HG03521 (cell line): ENCODE data around the gene GFOD2.

Experiments used
- ATAC-seq: cut with Tn5 transposase; IDR thresholded peaks from one replicate; pipeline ENCODE4 v1.9.1; 2021; ENCODE audit warnings: mild to moderate bottlenecking, moderate library complexity; ENCODE audit not compliant: unreplicated experiment

The GFOD2 gene

DNA sequence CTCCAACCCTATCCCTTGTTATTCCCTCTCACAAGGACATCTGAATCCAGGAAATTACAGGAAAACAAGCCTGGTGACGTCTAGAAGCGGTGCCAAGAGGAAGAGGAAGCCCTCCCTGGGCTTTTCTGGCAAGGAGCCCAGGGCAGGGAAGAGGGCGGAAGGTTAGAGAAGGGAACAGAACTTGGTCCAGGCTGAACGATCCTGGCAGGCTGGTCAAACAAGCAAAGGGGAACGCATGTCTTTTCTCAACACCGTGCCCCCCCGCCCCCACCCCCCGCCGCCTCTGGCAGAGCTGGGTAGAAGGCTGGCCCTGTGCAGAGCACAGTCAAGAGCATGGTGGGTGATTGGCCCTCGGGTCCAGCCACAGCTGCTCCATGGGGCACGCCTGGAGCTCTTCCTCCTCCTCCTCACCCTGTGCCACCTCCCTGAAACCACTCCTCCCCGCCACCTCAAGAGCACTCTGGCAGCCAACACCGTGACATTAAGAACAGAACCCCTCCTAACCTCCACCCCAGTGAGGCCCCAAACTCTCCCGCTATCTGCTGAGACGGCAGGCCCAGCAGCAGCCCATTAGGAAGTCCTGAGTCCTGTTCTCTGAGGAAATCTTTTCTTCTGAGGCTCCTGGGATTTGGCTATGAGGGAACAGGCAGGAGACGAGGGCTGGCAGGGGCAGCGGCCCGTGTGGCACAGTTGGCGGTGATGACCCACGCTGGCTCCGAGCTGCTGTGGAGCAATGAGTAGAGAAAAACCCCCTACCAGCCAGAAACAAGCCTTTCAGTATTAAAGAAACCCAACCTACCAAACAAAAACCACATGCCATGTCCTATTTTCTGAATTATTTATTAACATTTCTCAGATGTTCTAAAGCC is 45.2 kb downstream of the GFOD2 start:
- no peak for ATAC-seq

DNA sequence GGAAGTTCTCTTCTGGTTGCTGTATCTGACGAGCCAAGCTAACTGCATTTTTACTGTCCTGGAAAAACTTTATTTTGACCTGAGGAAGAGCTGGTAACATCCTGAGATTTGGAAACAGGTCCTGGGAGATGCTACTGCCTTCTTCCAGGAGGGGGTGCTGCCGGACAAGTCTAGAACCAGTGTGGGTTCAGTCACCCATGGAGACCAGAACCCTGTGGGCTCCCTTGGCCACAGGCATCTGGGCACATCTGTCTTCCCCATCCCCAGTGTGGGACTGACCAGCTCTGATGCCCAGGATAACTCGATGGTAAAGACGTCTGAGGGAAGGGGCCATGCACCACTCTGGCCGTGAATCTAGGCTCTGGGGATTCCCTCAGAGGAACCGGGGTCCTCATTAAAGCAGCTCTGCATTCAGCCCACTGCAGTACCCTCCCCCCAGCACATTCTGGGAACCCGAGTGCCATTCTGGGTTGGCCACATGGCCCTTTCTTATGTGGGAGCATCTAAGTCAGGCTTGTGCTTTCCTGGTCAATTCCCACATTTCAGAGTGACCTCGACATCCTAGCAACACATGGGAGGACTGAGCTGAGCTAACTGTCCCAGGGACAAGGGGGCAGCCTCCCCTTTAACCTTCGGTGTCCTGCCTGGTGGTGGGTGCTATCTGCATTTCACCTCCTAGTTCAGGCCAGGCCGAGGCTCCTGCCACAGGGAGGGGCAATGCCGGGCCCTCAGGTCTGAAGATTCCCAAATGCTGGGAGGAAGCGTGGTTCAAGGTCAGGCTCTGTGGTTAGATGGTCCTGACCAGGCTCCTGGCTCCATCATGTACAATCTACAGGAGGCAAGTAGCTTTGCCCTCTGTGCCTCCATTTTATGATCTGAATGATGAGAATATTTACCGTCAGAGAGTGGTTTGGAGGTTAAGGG is 46.1 kb downstream of the GFOD2 start:
- ATAC-seq, result no peak

DNA sequence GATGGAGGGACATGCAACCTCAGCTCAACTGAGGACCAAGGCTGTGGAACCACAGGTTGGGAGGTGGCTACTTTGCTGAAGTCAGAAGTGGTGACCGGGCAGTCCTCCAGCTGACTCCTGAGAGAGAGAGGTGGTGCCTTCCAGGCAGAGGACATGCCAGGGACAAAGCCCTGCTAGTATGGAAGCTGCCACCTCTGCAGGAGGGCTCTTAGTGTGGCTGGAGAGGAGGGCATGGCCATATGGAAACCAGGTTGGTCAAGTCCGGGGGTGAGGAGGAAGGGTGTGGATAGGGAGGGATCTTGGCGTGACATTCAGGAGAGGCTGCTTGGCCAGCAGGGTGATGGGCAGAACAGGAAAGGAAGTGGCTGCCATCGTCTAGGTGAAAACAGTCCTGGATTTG is 46.8 kb downstream of the GFOD2 start:
- no peak for ATAC-seq

DNA sequence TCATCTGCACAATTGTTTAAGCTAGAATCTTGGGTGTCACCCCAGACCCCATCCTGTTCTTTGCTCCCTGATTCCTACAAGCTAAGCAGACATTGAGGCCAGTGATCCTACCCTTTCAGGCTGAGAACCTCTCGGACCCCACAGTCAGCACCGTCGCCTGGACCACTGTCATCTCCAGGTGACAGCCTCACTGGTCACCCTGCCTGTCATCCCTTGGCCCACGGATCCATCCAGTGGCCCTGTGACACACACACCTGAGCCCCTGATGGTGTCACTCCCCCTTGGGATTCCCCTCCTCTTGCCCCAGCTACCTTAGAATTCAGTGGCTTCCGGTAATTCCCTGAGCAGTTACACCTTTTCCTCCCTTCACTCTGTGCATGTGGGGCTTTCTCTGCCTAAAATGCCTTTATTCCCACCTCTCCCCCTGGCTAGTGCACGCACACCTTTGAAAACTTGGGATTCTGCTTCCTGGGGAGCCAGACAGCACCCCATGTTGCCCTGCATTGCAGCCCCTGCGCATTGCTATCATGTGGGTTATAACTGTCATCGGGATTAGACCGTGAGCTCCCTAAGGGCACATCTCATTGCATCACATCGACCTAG is 49.5 kb downstream of the GFOD2 start:
- no peak for ATAC-seq

DNA sequence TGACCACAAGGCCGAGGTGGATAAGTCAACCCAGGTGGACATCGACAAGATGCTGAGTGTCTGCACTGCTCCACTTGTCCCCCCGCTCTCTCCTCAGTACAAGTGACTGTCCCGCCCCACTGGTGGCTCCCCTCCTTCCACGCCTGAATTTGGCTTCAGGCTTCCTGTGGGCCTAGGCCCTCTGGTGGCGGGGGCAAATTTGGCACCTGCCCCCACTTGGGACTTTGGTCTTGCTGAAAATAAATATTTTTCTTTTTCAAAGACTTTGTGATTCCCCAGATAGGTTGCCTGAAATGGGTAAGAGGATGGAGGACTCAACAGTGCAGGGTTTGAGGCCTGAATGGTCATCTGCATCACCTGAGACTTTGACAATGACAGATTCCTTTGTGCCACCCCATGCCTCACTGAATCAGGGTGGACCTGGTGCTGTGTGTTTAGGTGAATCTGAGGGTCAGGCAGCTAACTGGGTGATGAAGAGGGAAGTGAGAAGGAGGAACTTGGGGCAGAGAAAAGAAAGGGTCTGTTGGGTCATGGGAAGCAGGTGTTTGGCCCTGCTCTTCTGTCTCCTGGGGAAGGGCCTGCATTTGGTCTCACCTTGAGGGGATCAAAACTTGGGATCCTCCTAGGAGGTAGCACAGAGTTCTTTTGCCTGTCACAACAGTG is 50.5 kb downstream of the GFOD2 start:
- ATAC-seq, result no peak

DNA sequence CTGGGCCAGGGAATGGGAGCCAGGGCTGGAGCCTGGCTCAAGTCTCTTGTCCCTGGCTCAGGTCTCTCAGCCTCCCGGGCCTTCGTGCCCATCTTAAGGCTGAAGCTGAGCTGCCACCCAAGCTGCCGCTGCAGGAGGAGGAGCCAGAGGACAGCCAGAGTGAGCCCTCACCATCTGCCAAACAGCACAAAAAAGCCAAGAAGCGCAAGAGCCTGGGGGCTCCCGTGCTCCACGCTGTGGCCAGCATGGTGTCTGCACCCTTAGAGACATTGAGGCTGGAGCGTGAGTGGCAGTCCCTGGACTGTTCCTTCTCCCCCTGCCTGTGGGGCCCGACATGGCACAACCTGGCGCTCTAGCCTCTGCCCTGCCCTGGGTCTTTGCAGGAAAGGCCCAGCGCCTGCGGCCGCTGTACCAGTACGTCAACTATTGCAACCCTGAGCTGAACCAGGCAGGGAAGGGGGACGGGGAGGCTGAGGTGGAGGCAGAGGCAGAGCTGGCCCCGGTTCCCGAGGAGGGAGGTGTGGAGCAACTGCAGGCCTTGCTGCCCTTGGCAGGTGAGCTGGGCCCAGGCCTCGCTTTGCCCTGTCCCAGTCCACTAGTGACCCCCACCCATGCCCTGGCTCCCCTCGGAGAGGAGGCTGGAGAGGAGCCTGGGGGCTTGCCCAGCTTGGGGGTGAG is 51.2 kb downstream of the GFOD2 start:
- ATAC-seq, result peak; percentile 53

DNA sequence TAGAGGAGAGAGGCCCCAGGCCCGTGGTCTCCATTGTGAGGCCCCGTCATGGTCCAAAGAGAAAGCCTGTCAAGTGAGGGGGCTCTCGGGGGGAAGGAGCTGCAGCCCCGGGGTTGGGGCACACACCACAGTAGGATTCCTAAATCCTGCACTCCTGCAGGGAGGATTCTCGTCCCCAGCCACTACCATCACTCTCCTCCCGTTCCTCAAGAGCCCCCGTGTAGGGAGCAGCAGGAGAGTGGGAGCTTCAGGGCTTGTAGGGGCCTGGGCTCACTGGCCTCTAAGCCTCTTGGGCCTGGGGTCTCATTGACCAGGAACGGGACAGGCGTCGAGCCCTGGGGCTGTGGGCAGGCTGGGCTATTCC is 51.7 kb downstream of the GFOD2 start:
- no peak for ATAC-seq

DNA sequence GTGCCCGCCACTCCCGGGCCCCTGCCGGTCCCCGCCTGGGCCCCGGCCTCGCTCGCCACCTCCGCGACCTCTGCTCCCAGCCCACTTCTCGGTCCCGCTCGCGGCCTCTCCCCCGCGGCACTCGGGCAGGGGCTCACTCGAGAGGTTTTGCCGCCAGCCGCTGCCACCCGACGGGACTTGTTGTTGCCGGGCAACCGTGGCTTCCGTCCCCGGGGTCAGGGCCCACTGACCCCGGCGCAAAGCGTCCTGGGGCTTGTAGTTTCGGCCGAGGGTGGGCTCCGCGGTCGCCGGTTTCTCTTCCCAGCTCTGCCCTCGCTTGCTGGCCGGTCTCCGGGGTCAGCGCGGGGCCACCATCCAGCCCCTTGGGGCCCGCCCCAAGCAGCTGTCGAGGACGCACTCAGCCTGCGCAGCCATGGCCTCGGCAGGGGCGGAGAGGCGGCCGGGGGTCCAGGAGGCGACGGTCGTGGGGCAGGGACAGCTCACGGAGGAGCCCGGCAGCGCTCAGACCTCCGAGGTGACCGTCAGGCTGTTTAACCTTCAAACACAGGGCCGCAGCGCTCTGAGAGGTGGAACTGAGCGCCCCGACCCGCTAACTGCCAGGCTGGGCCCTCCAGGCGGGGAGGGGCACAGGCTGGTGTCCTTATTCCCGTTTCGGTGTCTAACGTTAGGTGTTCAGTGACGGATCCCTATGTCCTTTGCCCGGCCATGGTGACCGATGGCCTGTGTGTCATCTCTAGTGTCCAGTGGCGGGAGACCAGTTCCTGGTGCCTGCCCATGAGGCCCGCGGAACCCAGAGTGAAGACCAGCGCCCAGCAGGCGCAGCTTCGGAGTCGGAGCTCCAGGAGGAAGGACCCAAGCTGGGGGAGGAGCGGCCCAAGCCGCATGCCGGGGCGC is 52.3 kb downstream of the GFOD2 start, which contains the start of the genes C16orf86 and ENKD1:
Gene C16orf86 (plus strand): TSS at position 256 of the 894 bp plus-strand sequence. CDS start 157 bp downstream, at position 413.
Gene ENKD1 (minus strand): TSS at position 192 of the 894 bp plus-strand sequence. CDS start 308 bp downstream, outside the sequence.
- peak; percentile 52 for ATAC-seq

DNA sequence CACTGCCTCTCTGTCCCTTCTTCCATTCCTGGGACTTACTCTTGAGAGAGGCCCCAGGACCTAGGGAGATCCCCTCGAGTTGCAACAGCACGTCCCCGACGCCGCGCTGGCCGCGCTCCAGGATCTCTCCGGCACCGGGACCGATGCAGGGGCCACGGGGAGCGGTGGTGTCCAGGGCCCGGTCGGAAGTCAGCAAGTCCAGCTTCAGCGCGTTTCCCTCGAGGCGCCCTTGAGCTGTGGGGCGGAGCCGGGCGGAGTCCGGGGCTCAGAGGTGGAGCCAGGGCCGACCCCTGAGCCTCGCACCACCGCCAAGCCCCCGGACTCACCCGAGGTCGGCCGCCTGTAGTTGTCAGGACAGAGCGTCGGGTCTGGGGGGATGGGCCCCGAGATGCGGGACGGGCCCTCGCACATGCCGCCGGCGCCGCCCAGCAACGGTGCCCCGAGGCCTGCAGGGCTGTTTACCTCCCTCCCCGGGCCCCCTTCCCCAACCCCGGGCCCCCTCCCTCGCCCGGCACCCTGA is 53.0 kb downstream of the GFOD2 start:
- no peak for ATAC-seq

DNA sequence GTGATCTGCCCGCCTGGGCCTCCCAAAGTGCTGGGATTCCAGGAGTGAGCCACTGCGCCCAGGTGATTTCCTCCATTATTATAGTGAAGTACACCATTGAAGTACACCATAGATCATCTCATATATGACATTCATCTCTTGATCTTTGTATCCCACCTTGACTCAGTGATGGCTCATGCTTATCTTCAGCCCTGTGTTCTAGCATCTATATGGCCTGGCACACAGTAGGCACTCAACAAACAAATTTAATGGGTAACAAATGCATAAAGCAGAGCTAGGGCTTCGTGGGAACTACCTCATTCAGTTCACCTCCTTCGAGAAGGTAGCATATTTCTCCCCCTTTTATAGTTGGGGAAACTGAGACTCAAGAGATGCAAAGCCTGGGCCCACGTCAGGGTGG is 53.5 kb downstream of the GFOD2 start:
- ATAC-seq, result no peak

DNA sequence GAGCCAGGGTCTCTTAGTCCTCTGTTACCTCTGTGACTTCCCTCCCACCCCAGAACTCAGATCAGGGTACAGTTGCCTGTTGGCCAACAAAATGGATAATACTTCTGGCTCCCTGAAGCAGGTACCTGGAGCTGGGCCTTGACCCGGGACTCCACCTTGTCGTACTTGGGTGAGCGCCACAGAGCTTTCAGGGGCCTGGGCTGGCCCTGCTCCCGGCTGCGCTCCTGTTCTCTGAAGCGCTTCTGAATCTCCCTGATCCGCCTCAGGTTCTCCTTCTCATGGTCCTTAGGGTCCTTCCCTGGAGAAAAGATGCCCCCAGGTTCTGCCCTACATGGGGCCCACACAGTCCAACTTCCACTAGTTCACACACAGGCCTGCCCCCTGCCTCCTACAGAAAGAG is 54.2 kb downstream of the GFOD2 start:
- no peak for ATAC-seq

DNA sequence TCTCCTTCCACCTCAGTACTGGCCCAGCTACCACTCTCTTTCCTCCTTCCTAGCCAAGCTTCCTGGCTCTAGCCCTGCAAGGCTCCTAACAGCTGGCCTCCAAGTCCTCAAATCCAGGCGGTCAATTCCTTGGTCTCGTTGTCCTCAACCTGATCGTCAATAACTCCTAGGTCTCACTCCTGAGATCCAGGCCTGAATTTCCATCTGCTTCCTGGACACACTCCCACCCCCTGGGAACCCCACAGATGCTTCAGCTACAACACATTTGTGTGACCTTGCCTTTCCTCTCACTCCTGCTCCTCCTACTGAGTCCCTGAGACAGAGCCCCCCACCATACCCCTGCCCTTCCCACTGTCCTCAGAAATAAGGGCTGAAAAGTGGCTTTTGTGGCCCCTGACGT is 54.9 kb downstream of the GFOD2 start:
- no peak for ATAC-seq

DNA sequence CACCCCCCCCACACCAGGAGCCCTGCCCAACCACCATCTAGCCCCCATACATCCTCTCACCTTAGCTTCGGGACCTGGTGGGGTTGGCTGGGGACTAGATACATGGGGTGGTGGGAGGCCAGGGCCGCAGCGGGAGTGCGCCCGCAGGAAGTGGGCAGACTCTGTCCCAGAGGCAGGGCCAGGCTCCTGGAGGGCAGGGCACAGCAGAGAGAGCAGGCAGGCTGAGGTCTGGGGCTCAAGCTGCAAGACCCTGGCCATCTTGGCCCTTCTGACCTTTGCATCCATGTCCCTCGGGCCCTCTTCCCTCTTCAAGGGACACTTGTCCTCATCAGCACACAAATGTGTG is 55.3 kb downstream of the GFOD2 start:
- no peak for ATAC-seq

DNA sequence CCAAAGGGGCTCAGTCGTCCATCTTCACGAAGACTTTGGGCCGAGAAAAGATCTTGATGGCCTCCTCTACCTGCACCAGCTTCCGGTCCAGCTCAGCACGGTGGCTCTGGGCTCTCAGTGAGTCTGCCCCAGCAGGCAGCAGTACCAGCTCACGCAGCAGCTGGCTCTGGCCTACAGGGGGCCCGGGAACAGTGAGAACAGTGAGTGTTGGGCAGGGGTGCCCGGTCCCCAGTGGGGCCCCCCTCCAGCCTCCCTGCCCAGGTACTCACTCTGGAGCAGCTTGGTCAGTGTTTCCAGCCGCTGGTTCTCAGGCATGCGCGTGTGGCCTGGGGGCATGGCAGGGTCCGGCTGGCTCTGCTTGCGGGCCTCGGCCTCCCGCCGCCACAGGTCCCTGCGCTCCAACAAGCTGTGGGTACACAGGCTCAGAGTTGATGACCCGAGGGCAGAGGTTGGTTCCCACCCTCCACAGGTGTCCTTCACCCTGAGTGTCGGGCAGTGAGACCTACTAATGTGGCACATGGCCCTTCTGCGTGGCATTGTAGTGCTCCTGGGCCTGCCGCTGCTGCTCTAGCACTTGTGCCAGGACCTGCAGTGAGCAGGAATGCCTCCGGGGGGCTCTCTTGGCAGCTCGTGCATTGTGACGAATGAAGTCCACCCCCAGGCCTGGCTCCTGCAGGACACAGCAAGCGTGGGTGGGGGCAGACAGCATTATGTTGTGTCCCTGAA is 55.8 kb downstream of the GFOD2 start:
- no peak for ATAC-seq

DNA sequence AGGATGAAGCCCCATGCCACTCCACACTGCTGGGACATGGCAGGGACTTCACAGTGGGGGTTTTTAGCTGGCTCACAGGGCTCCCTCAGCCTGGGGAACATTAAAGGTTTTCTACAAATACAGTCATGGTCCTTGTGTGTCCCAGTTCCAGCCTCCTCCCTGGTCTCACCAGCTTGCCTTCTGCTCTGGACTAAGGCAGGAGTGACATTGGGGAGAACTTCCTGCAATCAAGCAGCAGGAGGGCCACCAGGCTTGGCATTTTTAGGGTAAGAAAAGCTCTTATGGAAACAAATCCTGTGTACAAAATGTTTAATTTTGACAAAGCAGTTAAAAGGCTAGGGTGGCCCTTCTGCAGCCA is 56.5 kb downstream of the GFOD2 start:
- no peak for ATAC-seq

DNA sequence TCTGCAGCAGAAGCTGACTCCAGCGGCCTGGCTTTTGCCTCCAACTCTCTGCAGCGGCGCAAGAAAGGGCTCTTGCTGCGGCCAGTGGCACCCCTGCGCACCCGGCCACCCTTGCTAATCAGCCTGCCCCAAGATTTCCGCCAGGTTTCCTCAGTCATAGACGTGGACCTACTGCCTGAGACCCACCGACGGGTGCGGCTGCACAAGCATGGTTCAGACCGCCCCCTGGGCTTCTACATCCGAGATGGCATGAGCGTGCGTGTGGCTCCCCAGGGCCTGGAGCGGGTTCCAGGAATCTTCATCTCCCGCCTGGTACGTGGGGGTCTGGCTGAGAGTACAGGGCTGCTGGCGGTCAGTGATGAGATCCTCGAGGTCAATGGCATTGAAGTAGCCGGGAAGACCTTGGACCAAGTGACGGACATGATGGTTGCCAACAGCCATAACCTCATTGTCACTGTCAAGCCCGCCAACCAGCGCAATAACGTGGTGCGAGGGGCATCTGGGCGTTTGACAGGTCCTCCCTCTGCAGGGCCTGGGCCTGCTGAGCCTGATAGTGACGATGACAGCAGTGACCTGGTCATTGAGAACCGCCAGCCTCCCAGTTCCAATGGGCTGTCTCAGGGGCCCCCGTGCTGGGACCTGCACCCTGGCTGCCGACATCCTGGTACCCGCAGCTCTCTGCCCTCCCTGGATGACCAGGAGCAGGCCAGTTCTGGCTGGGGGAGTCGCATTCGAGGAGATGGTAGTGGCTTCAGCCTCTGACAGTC is 57.0 kb downstream of the GFOD2 start:
- no peak for ATAC-seq

DNA sequence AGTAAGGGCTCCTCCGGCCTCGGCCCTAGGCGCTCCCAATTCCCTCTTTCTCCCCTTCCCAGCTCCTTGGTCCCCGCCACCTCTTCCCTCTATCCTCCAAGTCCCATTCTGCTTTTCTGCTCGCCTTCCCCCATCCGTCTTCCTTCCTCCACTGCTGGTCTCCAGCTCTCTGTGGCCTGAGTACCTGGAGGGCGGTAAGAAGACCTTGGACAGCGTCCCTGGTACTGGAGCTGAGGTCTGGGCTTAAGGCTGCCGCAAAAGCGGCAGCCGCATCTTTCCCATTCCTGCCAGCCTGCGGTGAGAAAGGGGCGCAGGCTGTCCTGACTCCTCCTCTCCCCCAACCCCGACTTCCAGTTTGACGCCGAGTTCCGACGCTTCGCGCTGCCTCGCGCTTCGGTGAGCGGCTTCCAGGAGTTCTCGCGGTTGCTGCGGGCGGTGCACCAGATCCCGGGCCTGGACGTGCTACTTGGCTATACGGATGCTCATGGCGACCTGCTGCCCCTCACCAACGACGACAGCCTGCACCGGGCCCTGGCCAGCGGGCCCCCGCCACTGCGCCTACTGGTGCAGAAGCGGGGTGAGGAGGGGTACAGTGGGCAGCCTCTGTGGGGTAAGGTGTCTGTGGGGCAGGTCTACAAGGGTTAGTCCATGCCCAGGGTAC is 57.9 kb downstream of the GFOD2 start:
- no peak for ATAC-seq
